CD4-positive, alpha-beta T cell treated with Interleukin-6 for 4 hours (primary cell): Measurements from ENCODE around the gene KCNC3.
"Not testable (repeated sequence)": the region's sequence is repeated elsewhere in the genome, so short reads cannot be mapped to it uniquely, and the experiment has no call there.

Experiments used
- DNase-seq: peaks from one replicate; pipeline ENCODE4 v3.0.0-alpha.2; 2020; ENCODE audit warnings: mixed read lengths

The KCNC3 gene

DNA sequence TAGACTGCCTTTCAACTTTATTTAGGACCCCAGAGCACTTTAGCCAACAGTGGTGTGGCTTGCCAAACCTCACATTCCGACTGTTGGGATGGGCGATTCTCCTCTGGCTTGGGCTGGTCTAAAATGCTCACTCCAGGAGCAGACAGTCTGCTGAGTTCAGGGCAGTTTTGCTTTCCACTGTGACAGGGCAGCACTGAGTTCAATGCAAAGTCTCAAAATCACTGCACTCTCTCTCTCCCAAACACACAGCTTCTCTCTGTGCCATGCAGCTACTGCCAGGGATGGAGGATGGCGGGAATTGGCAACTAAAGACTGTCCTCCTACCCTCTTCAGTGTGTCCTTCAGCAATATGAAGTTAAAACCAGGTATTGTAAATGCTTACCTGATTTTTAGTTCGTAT lies 23.1 kb upstream of the KCNC3 start:
- no peak for DNase-seq

DNA sequence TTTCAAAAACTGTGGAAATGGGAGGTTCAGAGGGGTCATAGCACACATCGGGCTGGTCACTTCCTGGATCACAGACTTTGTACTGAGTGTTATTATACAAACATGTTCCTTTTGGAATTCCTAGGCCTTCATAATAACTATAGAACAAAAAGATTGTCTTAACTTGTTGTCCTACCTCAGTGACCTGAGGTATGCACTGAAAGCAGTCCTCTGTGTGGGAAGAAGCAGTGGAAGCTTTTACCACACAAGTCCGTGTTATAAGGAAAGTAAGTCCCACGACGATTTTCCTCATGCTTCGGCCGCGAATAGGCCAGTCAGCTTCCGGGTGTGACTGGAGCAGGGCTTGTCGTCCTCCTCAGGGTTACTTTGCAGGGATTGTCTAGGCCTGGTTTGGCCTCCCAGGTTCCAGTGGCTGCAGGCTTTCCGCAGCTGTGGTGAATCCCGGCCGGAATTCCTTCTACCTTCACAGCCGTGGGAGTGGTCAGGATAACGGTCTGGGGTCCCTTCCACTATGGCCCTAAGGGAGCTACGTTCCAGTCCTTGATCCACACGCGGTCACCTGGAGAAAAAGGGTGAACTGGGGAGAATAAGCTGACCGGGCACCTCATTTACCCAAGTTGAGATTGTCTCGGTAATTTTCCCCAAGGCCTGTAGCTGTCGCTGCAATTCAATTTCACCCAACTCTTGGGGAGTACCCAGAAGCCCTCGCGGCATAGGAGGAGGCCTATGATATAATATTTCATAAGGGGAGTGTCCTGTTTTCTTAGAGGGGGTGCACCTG lies 20.3 kb upstream of the KCNC3 start:
- DNase-seq, result no peak

DNA sequence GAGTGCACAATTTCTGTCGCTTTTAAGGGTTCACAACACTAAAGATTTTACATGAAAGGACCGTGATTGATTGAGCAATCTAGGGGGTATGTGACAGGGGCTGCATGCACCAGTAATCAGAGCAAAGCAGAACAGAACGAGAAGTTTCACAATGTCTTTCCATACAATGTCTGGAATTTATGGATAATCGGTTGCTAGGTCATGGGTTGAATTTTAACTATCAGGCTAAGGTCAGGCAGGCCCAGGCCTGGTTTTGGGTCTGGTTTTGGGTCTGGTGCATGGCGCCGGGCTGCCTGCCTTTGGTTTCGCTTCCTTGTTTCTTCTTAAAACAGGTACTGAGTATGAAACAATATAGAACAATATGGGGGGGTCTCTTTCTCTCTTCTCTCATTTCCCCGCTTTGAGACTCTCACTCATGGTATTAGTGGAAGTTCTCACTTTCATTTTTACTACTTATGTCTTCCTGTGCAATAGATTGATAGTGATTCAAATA lies 18.0 kb upstream of the KCNC3 start:
- DNase-seq, result not testable (repeated sequence)

DNA sequence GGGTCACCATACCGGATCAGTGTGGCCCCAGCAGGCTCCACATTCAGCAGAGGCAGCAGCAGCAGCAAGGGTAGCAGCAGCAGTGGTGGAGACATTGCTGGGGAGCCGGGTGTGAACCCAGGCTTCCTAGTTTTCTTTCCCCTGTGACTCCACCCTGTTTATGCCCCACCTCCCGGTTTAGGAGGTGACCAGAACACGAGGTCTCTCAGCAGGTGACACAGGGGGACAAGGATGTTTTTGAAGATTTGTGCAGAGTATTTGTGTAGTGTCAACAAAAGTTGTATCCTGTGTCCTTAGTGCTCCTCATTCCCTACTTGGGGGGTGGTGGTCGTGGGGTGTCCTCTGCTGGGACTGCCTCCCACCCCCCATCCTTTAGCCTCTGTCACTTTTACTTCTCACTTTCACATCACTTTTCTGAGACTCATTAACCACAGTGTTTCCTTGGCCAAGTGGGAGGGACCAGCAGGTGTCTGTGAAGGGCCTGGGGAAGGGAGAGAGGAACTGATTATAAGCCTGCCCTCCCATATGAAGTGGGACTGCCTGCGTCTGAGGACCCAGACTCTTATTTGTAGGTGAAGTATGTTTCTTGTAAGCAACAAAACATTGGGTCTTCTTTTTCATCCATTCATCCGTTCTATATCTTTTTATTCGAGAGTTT lies 15.6 kb upstream of the KCNC3 start:
- no peak for DNase-seq

DNA sequence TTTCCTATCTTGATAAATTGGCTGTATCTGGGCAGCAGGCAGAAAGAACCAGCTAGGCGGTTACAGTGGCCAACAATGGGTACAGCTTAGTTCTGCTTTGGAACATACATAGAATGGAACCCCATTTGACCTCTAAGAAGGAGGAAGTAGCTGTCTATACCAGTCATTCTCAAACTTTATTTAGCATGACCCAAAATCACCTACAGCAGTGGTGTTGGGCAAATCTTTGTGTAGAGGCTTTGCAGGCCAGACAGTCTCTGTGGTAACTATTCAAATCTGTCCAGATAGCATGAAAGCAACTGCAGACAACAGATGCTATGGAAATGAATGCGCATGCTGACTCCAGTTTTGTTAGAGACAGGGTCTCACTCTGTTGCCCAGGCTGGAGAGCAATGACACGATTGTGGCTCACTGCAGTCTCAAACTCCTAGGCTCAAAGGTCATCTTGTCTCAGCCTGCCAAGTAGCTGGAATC lies 12.0 kb upstream of the KCNC3 start:
- DNase-seq, result no peak

DNA sequence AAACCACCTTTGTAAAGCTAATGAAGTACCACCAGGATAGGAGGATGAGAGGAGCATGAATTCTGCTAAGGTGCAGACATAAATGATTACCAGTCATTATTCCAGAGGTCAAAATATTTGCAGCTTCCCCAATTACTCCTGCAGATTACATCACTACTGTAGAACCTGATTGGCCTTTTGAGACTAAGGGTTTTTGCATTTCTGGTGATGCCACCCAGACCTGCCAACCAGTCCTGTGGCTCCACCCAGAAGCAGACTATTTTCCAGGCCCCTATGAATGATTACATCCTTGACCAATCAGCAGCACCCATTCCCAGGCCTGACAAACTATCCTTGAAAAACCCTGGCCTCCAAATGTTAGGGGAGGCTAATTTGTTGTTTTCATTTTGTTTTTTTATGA lies 11.2 kb upstream of the KCNC3 start:
- DNase-seq, result no peak

DNA sequence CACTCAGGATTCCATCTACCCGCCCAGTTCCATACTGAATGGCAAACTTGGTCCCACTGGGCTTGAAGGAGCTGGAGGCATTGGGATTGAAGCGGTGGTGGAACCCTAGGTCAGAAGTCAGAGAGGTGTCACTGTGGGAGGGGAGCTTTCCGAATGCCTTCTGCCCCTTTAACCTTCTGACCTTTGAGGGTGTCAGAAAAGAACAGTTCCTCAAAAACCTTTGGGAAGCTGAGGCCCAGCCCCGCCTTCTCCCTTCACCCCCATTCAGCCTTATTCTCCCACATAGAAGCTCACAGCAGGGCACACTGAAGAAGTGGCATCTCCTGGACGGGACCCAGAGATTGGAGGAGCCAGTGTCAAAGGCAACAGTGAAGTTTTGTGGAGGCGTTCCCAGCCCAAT lies 7.9 kb upstream of the KCNC3 start:
- not testable (repeated sequence) for DNase-seq

DNA sequence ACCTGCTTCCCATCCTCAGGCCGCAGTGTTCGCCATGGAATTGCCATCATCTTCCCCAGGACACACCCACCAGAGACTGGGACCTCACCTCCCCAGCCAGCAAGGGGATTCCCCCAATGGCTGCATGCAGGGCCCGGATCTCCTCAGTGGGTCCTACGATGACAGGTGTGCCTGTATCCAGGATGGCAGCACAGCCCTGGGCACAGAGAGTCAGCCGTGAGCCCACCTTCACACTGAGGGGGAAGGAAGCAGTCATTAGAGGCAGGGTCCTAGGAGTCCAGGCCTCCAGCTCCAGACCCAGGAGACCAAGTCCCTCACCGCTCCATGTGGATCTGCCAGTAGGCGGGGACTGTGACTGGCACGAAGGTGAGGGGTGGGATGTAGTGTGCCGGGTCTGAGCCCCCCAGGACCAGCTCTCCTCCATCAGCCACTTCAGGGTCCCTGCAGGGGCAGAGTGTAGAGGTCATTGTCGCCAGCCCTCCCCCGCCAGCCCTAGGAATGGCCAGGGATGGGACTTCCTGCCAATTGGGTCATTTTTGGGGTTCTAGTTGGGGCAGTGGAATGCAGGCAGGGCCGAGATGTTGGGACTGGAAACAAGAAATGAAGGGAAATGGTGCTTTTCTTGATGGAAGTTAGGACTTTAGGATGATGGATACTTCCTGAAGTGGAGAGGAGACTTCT lies 5.7 kb upstream of the KCNC3 start:
- no peak for DNase-seq

DNA sequence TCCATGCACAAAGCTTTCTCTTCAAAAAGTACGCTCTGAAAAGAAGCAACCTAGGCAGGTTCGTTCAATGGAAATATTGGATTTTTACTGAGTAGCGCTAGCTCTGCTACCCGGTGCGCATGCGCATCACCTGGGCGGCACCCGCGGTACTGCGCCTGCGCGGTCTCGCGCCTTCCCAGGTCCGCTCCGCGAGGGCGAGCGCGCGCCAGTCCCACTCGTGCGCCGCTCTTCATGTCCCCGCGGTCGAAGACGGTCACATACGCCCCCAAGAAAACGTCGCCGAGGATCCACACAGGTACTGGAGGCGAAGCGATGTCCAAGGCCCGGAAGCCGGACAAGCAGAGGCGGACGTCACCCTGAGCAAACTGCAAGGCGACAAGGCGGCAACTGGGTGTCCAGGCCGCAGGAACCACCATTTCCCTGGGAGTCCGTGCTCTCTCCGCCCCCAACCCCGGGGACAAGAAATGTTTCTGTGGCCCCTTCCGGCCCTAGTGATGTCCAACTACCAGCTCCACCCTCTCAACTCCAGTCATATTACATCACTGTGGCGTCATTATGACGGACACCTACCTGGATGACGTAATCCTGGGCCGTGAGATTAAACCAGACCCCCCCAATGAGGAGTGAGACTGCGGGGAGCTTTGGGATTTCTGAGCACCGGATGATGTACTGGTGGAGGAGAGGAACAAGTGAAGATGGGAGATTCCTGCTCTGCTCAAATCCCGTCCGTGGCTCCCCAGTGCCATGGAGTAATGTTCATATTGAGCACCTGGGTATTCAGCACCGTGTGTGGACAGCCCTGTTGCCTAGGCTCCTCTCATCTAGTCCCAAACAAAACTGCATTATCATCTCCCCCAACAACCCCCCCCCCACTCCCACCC lies 4.8 kb upstream of the KCNC3 start:
- peak; percentile 83 for DNase-seq

DNA sequence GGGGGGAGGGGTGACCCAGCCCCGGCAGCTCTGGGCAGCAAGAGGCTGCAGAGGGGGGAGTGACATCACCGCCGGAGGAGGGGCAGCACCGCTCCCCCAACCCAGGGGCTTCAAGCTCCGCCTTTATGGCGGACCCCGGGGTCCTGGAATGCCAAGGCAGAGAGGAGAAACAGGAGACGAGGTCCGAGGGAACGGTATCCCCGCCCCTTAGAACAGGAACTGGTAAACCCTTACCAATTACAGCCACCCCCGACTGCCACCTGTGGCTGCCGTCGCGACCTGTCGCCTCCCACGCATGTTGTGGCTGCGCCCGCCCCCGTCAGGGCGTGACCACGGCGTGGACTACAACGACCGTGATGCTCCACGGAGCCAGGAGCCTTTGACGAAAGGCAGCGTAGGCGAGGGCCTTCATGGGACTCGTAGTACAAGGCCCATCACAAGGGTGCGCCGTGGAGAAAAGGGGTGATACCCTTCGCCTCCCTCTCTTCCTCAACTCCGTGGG lies 4.1 kb upstream of the KCNC3 start:
- DNase-seq, result peak; percentile 88

DNA sequence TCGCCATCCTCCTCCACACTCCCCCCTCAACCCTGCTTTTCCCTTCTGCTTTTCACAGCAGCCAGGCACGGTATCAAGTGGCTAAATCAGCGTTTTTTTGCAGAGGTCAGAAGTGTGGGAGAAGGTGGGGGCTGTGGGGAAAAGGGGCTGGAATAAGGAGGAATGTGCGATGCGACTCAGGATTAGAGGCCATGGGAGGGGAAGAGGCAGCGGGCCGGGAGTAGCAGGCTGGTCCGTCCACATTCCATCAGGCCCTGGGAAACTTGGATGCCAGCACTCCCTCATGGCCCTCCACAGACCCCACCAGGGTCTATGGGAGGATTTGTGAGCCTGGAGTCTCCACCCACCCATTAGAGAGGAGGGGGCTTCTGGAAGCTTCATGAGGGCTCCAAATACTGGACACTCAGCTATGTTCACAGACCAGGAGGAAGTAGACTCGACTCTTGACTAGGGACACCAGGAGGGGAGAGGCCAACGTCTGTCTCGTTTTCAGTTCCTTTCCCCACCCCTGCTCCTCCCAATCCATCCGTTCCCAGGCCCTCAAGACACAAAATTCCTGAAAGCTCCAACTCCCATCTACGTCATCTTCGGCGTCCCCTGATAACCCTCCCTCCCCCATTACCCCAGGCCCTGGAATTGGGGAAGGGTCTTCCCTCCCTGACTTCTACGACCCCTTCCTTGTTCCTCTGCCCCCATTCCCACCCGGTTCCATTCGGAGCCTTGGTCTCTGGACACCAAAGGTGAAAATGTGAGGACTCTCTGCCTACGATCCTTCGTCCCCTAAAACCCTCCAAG lies 3.3 kb upstream of the KCNC3 start:
- no peak for DNase-seq

DNA sequence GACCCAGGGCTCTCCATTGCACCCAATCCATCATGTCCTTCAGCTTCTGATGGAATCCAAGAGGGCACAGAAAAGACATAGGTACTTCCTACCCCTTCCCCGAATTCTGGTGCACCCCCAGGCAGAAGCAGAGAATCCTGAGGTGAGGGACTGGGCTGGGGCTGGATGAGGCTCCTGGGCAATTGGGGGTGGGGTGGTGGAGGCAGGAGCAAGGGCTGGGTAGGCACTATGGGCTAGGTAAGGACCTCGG lies 2.7 kb upstream of the KCNC3 start:
- no peak for DNase-seq

DNA sequence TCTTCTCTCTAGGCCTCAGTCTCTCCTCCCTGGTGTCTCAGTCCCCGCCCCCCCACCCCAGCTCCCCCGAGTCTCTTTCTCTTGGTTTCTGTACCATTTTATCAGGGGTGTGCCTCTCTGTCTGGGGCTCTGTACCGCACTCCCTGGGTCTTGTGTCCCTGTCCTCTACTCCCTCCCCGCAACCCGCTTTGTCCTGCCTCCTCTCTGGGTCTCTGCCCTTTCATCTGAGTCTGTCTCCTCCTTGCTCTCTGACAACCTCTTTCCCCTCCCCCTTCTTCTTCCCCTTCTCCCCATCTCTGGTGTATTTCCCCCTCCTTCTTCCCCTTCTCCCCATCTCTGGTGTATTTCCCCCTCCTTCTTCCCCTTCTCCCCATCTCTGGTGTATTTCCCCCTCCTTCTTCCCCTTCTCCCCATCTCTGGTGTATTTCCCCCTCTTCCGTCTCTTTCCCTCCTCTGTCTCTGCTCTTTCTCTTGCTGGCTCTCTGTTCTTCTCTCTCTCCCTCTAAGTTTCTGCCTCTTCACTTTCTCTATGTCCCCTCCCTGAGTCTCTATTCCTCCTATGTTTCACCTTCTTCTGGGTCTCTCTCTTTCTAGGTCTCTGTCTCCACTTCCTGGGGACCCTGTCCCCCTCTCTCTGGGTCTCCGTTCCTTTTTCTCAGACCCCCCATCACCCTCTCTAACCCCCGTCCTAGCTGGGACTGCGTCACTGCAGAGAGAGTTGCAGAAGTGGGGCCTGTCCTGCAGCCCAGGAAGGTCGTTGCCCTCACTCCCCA lies 2.2 kb upstream of the KCNC3 start:
- peak; percentile 4 for DNase-seq

DNA sequence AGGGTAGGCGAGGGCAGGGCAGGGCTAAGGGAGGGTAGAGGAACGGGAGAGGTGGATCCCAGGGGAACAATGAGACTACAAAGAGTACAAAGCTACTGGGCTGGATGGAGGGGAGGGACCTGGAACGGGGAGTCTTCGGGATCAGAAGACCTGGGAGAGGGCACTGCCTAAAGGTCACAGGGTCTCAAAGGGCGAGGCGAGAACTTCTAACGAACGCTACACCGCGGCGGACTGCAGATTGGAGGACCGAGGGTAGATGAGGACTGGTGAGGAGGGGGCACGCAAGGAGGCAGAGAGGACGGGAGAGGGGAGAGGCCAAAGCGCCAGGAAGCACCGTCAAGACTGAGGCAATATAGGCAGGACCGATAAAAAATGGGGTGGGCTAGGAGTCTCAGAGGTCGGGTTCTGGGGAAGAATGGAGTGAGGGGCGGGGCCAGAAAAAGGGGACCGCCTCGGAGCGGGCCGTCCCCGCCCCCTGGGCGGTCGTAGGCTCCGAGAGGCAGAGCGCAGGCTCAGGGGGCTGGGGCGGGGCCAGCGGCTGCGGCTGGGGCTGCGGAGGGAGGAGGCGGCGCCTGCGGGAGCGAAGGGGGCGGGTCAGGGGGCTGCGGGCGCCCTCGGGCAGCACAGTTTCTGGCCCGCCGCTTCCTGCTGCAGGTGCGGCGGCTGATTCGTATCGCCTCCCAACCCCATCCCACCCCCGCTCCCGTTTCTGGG lies 1.3 kb upstream of the KCNC3 start:
- peak; percentile 74 for DNase-seq

DNA sequence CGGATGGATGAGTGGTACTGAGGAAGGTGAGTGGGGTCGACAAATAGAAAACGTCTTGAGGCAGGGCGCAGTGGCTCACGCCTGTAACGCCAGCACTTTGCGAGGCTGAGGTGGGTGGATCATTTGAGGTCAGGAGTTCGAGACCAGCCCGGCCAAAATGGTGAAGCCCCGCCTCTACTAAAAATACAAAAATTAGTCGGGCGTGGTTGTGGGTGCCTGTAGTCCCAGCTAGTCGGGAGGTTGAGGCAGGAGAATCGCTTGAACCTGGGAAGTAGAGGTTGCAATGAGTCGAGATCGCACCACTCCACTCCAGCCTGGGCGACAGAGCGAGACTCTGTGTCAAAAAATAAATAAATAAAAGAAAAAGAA lies 733 bp upstream of the KCNC3 start:
- not testable (repeated sequence) for DNase-seq

DNA sequence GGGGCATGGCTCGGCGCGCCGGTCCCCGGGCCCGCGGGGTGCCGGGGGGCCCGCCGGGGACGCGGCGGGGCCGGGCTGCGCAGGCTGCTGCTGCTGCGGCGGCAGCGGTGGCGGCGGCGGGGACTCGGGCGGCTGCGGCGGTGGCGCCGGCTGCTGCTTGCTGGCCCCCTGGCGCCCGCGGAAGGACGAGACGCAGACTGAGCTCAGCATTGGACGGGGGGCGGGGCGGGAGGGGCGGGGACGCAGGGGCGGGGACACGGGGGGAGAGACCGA lies 368 bp downstream of the KCNC3 start:
- DNase-seq, result no peak

DNA sequence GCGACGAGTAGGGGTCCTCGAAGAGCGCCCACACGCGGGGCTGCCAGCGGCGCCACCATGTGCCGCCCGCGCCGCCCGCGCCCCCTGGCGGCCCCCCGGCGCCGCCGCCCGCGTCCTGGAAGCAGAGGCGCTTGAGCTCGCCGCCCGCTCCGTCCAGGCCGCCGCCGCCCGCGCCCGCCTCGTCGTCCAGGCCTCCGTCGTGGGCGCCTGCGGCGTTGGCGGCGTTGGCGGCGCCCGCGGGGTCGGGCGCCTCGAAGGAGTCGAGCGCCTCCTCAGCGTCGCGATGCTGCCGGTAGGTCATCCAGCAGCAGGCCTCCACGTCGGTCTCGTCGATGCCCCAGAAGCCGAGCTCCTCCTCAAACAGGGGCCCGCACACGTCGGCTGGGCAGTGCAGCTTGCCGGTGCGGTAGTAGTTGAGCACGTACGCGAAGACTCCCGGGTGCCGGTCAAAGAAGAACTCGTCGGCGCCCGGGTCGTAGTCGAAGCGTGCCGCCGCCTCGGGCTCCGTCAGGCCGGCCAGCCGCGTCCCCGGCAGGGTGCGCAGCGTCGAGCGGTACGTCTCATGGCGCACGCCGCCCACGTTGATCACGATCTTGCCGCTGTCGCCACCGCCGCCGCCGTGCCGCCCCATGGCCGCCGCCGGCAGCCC lies 829 bp downstream of the KCNC3 start:
- peak; percentile 11 for DNase-seq

DNA sequence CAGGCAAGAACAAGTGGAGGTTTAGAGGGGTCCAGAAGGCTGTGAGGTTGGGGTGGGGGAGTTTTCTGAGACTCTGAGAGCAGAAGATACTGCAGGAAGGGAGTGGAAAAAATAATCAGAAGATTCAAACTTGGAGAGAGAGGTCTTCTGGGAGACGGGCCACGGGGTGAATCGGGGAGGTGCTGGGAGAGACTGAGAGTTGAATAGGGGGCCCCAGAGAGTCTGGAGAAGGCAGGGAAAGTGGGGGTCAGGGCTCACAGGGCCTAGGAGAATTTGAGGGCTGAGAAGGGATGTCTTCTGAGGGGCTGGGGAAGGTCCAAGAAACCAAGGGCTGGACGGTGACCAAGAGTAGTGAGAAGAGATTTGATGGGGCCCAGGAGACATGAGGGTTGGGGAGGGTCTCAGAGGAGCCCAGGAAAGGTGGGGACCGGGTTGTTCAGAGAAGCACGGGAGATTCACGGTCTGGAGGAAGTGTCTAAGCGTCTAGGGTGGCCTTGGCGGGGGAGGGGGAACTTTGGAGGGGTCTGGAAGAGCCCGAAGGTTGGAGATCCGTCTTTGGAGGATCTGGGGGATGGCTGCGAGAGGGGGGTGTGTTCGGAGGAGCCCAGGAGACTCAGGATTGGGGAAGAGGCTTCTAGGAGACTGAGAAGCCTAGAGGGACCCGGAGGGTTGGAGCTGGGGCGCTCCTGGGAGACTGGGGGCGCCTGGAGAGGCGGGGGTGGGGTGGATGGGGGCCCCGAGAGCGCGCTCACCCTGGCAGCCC lies 1.5 kb downstream of the KCNC3 start:
- DNase-seq, result no peak

DNA sequence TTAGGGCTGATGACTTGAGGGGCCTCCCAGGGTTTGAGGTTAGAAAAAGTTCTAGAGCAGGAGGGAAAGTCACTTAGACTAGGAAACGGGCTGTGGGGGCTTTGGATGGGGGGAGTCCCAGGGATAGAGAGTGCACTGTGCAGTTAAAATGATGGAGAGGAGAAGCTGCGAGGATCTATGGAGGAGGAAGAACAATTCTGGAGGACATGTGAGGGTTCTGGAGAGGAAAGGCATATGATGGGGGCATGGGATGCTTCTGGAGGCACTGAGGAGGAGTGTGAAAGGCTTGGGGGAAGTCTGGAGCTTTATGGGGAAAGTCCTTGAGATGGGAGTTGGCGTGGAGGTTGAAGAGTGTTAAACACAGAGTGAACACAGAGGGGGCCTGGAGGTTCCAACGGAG lies 2.2 kb downstream of the KCNC3 start:
- DNase-seq, result no peak
